Type B pancreatic cell (in vitro differentiated cells): ENCODE data around the gene RAMP3. TPM values are rescaled to one million over a fixed set of nuclear protein-coding genes. Genes with fewer than 3 reads are reported as not detected.
"Not testable (repeated sequence)": the region's sequence is repeated elsewhere in the genome, so short reads cannot be mapped to it uniquely, and the experiment has no call there.

Experiments used
- DNase-seq: peaks from one replicate; pipeline ENCODE4 v3.0.0; 2021; ENCODE audit warnings: mixed read lengths; ENCODE audit not compliant: unreplicated experiment; ENCODE audit errors: extremely low spot score
- H3K27ac Mint-ChIP-seq: 2 replicates; pipeline ENCODE4 v1.8.0; 2021; ENCODE audit warnings: mild to moderate bottlenecking, mixed read lengths
- H3K27me3 Mint-ChIP-seq: 2 replicates; pipeline ENCODE4 v1.8.0; 2021; ENCODE audit warnings: mixed read lengths
- H3K36me3 Mint-ChIP-seq: 2 replicates; pipeline ENCODE4 v1.8.0; 2021; ENCODE audit warnings: mixed read lengths
- H3K4me1 Mint-ChIP-seq: one replicate; pipeline ENCODE4 v1.8.0; 2021; ENCODE audit warnings: mixed read lengths; ENCODE audit not compliant: unreplicated experiment
- H3K4me3 Mint-ChIP-seq: 2 replicates; pipeline ENCODE4 v1.8.0; 2021; ENCODE audit warnings: mild to moderate bottlenecking, mixed read lengths
- H3K9me3 Mint-ChIP-seq: 2 replicates; pipeline ENCODE4 v1.8.0; 2021; ENCODE audit warnings: mixed read lengths
- total RNA-seq: library from RNA; stranded (reverse); gene quantifications from 2 replicates; pipeline ENCODE4 v1.2.1, GENCODE V29; 2021; ENCODE audit warnings: low replicate concordance
- TF ChIP-seq, protein P1 (sequence below): fragments of 200-600 bp; sonication (generic); conservative IDR thresholded peaks from 2 replicates; pipeline ENCODE4 v1.5.0; 2021; ENCODE audit warnings: antibody characterized with exemption, mild to moderate bottlenecking

The RAMP3 gene
- total RNA-seq, 1 donor from 2014 or later, result 0.70 TPM

DNA sequence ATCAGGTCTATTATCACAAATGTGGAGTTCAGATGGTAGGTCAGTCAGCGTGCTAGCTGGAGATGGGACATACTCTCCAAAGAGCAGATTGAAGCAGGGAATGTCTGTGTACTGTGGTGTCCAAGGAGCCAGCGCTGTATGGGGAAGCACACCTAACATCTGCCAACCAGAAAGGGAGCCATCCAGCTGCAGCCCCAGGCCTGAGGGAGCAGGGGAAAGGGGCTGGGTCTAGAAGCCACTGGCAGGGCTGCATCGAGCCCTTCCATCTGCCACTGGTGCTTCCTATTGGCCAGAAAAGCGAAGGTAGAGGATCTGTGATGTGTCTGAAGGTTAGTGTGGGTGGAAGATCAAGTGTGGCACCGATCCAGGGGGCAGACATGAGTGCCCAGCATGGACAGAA is 8.0 kb upstream of the RAMP3 start:
- no peaks in the 10 kb centered on the region for H3K4me1 Mint-ChIP-seq
- no peak for DNase-seq

DNA sequence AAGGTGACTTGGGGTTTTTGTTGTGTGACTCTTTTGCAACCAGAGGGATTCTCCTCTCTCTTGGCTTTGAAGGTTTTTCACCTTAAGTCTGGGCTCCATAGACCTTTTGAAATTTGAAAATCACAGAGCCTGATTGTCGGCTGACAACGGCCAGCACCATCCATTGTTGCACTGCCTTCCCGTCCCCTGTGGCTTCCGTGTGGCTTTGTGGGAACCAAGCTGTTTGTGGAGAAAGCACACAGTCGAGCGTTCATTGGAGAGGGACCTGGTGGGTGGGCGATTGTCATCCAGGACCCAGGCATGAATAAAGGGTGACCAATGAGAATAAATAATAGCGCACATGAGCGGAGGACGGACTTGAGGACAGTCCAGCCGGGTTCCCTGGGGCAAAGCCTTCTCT is 7.4 kb upstream of the RAMP3 start:
- H3K4me3 Mint-ChIP-seq, result no peak overlapping the region
- H3K27ac Mint-ChIP-seq, result no peak overlapping the region
- TF ChIP-seq, protein P1, sequence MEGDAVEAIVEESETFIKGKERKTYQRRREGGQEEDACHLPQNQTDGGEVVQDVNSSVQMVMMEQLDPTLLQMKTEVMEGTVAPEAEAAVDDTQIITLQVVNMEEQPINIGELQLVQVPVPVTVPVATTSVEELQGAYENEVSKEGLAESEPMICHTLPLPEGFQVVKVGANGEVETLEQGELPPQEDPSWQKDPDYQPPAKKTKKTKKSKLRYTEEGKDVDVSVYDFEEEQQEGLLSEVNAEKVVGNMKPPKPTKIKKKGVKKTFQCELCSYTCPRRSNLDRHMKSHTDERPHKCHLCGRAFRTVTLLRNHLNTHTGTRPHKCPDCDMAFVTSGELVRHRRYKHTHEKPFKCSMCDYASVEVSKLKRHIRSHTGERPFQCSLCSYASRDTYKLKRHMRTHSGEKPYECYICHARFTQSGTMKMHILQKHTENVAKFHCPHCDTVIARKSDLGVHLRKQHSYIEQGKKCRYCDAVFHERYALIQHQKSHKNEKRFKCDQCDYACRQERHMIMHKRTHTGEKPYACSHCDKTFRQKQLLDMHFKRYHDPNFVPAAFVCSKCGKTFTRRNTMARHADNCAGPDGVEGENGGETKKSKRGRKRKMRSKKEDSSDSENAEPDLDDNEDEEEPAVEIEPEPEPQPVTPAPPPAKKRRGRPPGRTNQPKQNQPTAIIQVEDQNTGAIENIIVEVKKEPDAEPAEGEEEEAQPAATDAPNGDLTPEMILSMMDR, result no peak
- H3K36me3 Mint-ChIP-seq, result no peaks in the 10 kb centered on the region
- no peaks in the 10 kb centered on the region for H3K4me1 Mint-ChIP-seq
- no peaks in the 10 kb centered on the region for H3K9me3 Mint-ChIP-seq
- no peak for DNase-seq
- peaks cover 33% of the 10 kb centered on the region for H3K27me3 Mint-ChIP-seq

More for the DNA sequence above, 8.0 kb upstream of the RAMP3 start:
- TF ChIP-seq, protein P1, result no peak
- H3K4me3 Mint-ChIP-seq, result no peak overlapping the region
- no peaks in the 10 kb centered on the region for H3K36me3 Mint-ChIP-seq
- peaks cover 28% of the 10 kb centered on the region for H3K27me3 Mint-ChIP-seq
- H3K9me3 Mint-ChIP-seq, result no peaks in the 10 kb centered on the region
- no peak overlapping the region for H3K27ac Mint-ChIP-seq

DNA sequence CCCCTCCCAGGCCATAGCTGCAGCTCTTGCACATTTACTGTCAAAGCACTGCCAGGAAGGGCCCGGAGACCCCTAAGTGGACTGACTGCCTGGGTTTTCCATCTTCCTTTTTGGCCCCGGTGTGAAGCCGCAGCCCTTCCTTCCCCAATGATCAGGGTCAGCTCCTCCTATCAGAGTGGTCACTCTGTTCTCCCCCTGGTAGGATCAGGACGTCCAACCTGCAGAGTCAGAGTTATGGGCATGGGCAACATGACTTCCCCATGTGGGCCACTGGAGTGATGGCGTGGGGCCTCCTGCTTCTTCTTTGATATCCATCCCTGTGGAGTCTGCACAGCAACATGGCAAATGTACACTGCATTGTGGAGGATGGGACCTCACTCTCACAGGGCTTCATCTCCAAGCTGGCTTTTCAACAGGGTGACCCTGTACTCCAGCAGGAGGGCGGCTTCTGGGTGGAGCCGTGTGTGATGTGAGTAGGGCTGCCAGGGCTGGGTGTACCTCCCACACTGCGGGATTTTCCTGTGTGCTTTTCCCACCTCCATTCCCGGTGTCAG is 6.4 kb upstream of the RAMP3 start:
- DNase-seq, result no peak
- H3K27ac Mint-ChIP-seq, result no peak overlapping the region
- H3K4me3 Mint-ChIP-seq, result no peak overlapping the region
- H3K4me1 Mint-ChIP-seq, result no peaks in the 10 kb centered on the region
- no peaks in the 10 kb centered on the region for H3K36me3 Mint-ChIP-seq
- peaks cover 42% of the 10 kb centered on the region for H3K27me3 Mint-ChIP-seq
- TF ChIP-seq, protein P1, result no peak
- no peaks in the 10 kb centered on the region for H3K9me3 Mint-ChIP-seq

DNA sequence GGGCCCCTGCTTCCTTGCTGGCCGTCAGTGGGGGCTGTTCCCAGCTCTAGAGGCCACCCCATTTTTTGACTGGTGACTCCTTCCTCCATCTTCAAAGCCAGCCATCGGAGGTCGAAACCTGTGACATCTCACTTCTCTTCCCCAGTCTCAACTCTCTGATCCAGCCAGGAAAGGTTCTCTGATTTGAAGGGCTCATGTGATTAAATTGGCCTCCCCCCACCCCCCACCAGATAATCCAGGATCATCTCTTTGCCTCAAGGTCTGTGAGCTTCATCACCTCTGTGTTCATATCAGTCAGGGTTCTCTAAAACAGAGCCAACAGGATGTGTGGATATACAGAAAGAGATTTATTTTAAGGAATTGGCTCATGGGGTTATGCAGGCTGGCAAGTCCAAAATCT is 5.6 kb upstream of the RAMP3 start:
- TF ChIP-seq, protein P1, result no peak

DNA sequence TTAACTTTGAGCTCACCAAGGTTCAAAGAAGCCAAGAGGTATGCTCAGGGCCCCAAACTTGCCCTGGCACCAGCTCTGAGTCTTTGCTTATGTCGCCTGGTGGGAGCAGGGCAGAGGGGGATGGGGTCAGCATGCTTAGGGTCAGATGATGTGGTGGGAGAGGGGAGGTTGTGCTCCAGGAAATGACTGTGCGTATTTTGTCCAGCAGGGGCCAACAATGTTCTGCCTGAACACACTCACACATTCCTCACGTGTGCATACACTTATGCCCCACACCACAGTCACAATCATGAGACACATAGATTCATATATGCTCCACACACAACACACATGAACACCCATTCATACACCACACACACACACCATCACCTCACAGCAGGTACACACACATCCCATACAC is 4.4 kb upstream of the RAMP3 start:
- Mint-ChIP-seq H3K27me3 (peaks cover 53% of the 10 kb centered on the region), H3K4me1 (no peaks in the 10 kb centered on the region), H3K36me3 (peaks cover 1% of the 10 kb centered on the region), H3K27ac (no peak overlapping the region), H3K9me3 (peaks cover 1% of the 10 kb centered on the region), H3K4me3 (no peak overlapping the region)
- DNase-seq, result no peak
- TF ChIP-seq, protein P1, result no peak

More for the DNA sequence above, 5.6 kb upstream of the RAMP3 start:
- no peak overlapping the region for H3K27ac Mint-ChIP-seq
- no peaks in the 10 kb centered on the region for H3K36me3 Mint-ChIP-seq
- no peak overlapping the region for H3K4me3 Mint-ChIP-seq
- peaks cover 49% of the 10 kb centered on the region for H3K27me3 Mint-ChIP-seq
- H3K4me1 Mint-ChIP-seq, result no peaks in the 10 kb centered on the region
- no peak for DNase-seq
- no peaks in the 10 kb centered on the region for H3K9me3 Mint-ChIP-seq

DNA sequence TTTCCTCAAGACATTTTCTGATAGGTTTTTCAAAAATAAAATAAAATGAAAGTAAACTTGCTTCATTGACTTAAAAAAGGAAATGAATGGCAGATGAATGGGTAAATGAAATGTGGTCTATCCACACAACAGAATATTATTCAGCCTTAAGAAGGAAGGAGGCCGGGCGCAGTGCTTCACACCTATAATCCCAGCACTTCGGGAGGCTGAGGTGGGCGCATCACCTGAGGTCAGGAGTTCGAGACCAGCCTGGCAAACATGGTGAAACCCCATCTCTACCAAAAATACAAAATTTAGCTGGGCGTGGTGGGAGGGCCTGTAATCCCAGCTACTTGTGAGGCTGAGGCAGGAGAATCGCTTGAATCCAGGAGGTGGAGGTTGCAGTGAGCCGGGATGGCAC is 3.7 kb upstream of the RAMP3 start:
- not testable (repeated sequence) for H3K4me1 Mint-ChIP-seq, H3K9me3 Mint-ChIP-seq, DNase-seq, H3K27ac Mint-ChIP-seq, H3K36me3 Mint-ChIP-seq, H3K4me3 Mint-ChIP-seq
- peaks cover 57% of the 10 kb centered on the region for H3K27me3 Mint-ChIP-seq
